GM19023 (cell line): Measurements from ENCODE around the gene SLC30A2.

Experiments
- ATAC-seq: cut with Tn5 transposase; IDR thresholded peaks from one replicate; pipeline ENCODE4 v1.9.1; 2021; ENCODE audit warnings: mild to moderate bottlenecking, moderate library complexity; ENCODE audit not compliant: unreplicated experiment

SLC30A2 gene

DNA sequence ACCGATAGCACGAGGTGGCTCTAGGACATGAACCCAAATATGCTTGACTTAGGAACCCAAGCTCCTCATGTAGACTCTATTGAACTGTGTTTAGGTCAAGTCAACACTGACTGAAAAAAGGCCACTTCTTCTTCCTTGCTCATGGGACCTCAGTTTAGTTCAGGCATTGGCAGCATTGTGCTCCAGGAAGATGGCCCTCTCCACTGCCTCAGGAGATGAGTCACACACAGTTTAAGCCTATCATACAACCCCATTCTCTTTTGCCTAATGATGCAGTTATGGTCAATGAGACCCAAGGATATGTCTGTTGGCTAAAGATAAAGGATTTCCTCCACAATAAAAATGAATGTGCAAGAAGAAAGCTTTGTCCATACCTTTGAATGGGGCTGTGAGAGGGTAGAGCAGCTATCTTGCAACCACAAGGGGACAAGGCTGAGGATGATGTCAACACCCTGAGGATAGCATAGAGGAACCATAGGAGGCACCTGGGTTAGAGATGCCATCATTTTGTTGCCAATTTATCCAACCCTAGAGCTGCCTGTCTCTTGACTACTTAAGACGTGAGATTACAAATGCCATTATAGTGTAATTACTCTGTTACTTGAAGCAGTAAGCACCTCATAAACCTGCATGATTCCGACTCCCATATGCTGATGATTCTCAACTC lies 24.5 kb upstream of the SLC30A2 start:
- no peak for ATAC-seq

GRCh38 chr1:26069941-26070295 lies 24.0 kb upstream of the SLC30A2 start:
- no peak for ATAC-seq

DNA sequence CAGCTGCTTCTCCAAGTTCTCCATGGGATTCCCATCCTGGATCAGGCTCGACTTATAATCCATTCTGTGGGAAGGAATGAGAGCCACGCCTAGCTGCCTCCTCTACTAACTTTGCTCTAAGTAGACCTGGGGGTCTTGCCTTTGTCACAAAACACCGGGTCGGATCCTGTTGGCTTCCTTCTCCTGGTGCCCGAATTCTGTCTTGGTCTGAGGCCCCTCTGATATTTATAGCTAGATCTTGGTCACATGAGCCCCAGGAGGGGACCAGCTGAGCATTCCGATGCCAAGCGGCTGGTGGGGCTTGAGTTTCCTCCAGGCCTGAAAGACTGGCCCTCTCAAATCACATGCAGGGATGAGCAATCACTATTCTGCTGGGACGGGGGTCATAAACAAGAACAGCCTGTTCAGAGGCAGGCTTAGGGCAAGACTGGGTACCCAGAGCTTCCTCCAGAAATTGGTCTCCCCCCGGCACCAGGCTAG lies 21.6 kb upstream of the SLC30A2 start, which contains the start of gene TRIM63:
TSS of gene TRIM63 (minus strand) at position 199 of the 480 bp plus-strand sequence. CDS start at position 63, 136 bp downstream.
- no peak for ATAC-seq

DNA sequence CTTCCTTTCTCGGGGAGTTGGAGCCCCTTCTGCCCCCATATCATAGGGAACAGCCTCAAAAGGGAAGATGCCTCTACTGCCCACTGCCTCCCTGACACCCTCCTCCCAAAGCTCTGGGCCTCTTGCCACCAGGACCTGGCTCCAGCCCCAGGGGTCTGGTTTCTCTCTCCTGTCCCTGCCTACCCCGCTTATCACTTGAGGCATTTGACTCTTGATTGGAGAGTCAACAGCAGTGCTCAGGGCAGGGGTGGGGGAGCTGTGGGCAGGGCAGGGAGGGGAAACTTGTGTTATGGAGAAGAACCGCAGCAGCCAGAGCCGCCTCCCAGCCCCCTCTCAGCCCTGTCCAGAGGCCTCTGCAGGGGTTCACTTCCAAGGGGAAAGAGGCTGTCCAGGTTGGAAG lies 20.9 kb upstream of the SLC30A2 start:
- ATAC-seq = no peak

GRCh38 chr1:26066160-26066559 lies 20.2 kb upstream of the SLC30A2 start:
- ATAC-seq = no peak

- ATAC-seq = no peak
Observed at GRCh38 chr1:26064553-26064952, 18.6 kb upstream of the SLC30A2 start.

- ATAC-seq = no peak
Observed at GRCh38 chr1:26060832-26061574, 15.1 kb upstream of the SLC30A2 start.

DNA sequence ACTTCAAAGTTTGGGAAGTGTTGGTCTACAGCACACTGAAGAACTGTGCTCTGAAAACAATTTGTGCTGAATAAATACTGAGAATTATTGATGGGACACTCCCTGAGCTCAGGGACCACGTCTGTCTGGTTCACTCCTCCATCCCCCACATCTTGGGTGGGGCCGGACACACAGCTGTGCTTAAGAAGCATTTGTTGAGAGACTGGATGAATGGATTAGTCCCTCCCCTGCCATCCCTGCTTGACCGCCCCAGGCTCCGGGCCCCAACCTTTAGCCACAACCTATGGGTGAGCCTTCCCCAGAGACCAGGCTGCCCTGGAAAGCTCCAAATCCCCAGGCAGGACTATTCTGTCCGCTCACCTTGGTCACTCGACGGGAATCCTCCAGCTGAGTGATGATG lies 14.0 kb upstream of the SLC30A2 start:
- ATAC-seq = no peak

GRCh38 chr1:26058052-26058595 lies 12.2 kb upstream of the SLC30A2 start:
- no peak for ATAC-seq

GRCh38 chr1:26057189-26057588 lies 11.3 kb upstream of the SLC30A2 start:
- no peak for ATAC-seq

DNA sequence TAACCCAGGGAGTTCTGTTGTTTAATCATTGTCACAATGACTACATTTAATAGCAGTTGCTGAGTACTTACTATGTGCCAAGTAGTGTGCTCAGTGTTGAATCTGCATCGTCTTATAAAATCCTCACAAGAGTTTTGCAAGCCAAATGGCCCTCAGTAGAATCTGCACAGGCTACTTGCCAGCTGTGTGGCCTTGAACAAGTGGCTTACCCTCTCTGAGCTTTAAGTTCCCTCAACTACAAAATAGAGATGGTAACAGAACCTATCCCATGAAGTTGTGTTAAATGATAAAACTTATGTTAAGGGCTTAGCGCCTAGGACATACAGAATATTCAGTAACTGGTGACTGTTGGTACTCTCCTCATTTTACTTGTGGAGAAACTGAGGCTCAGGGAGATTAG lies 9.1 kb upstream of the SLC30A2 start:
- no peak for ATAC-seq

DNA sequence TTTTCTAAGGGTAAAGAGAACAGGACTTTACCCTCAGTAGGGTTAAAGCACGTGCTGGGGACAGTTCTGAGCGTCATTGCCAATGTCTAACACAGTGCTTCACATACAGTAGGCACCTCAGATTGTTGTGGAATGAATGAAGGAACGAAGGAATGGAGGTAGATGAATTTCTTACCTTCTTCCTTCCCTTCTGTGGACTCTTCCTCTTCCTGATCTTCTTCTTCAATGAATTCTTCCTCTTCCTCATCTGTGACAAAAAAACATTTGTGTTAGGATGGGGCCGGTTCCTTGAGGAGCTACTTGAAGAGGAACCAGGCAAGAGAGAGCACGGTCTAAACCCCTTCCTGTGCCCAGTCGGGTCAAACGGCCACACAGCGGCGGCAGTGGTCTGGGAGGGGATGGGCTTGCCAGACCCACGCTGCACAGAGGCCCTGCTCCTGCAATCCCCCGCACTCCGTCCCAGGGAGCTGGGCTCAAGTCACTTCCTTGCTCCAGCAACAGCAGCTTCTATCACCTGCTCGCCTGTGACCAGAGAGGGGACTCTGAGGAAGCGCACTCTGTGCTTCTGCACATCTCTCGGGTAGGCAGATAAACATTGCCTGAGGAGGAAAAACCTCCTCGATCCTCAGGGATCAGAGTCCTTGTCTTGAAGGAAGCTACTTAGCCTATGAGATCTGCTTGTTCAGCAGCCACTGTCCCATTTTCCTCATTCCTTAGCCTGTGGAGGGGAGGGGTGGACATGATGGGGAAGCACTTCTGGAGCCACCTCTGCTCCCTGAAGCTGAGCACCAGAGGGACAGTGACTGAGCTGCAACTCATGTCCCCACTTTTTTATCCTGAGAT lies 8.0 kb upstream of the SLC30A2 start:
- ATAC-seq = no peak

- ATAC-seq = no peak
Observed at GRCh38 chr1:26050248-26050640, 4.3 kb upstream of the SLC30A2 start.

GRCh38 chr1:26049531-26050247 lies 3.8 kb upstream of the SLC30A2 start:
- no peak for ATAC-seq

- no peak for ATAC-seq
Observed at GRCh38 chr1:26047278-26047874, 1.5 kb upstream of the SLC30A2 start.

DNA sequence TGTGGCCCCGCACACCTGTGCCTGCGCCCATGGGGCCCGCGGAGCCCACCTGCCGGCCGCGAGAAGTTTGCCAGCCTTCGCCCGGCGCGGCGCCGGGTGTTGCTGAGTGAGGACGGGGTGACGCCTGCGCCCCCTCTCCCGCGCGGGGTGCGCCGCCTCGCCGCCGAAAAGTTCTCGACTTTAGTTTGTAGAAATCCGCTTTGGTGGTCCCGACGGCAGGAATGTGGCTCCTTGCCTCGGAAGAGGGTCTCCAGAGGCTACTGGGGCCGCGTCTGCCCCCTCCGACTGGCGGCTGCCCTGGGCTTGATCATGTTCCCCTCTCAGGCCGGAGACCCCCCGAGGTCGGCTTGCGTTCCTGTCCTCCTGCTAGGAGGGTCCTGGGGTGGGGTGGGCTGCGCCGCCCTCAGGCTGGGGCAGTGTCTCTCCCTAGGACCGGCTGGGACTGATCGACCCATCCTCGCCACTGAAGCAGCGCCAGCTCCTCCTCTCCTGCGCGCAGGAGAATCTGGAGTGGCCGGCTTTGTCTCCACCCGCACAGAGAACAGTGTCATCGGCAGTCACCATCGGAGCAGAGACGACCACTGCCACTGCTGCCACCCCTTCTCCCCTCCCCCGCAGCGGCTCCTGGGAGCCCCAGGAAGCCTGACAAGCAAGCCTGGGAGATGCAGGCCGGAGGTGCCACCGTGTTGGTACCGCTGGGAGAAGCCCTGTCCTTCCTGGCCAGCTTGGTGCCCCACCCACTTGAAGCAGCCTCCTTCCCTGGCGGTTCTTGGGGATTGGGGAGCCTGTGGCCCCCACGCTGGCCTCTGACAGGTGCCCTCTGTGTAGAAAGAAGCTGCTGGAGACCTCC lies 553 bp upstream of the SLC30A2 start:
- no peak for ATAC-seq

- no peak for ATAC-seq
Observed at GRCh38 chr1:26044971-26045721, 772 bp downstream of the SLC30A2 start.

DNA sequence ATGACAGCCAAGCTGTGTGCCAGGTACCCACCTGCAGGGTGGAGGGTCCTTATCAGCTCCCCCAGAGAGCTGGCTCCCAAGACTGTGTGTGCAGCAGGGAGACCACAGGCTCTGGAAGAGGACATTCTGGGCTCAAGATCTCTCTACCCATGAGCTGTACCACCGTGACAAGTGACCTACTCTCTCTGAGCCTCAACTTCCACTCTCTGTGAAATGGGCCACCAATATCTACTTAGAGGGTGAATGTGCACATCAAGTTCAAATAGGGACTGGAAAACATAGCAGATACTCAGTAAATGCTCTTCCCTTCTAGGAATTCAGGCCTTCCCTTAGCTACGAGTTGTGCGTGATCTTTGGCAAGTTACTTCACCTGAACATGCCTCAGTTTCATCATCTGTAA lies 1.5 kb downstream of the SLC30A2 start:
- ATAC-seq = no peak

DNA sequence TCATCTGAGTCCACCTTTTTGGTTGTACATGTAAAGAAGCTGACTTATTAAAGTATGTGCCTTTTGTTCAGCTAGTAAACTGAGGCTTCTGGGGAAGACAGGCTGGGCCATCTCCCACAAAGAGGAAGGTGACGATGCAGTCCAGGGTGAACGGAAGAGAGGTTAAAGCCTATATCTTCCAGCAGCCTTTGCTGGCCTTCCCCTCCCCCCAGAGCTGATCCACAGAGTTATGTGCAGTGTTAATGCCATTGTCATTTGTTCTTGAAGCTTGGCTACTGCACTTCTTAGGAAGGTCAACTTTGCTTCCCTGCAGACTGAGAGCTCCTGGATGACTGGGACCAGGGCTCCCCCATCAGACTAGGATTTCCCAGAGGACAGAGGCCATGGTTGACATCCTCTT lies 2.2 kb downstream of the SLC30A2 start:
- no peak for ATAC-seq
